Karpas-422 (cell line): ENCODE data around the gene SEH1L. TPM values are rescaled to one million over a fixed set of nuclear protein-coding genes. Genes with fewer than 3 reads are reported as not detected.

ENCODE experiments used
- total RNA-seq: library from RNA; depleted of rRNA; stranded (reverse); fragments of >200 nt; shearing (Covaris generic); gene quantifications from 2 replicates; pipeline ENCODE4 v1.2.3, GENCODE V29; 2014; ENCODE audit warnings: low replicate concordance; rRNA removed

The SEH1L gene
- total RNA-seq, 1 experiment from 2014 or later = 64.4 TPM

Other genes with a start within 250 kb of the SEH1L start
- gene CEP76, start 245.3 kb upstream of the SEH1L start, total RNA-seq = 13.1 and 13.5 TPM in 2 replicates
- 51.1 and 125 TPM in 2 replicates for gene PSMG2, start 245.0 kb upstream of the SEH1L start, total RNA-seq
- 72.2 and 85.2 TPM in 2 replicates for gene PTPN2, start 63.8 kb upstream of the SEH1L start, total RNA-seq
- gene CEP192, start 43.4 kb downstream of the SEH1L start, total RNA-seq = 28.9 and 37.9 TPM in 2 replicates